Vagina (tissue), 2 donors: ENCODE measurements around the gene ANAPC5.

Source experiments
- POLR2AphosphoS5 ChIP-seq, 2 donors: sonication (generic); formaldehyde crosslinking; IDR thresholded peaks; one replicate each; pipeline ENCODE4 v1.9.0; 2017; ENCODE audit warnings: antibody characterized with exemption in 2 of 2, mild to moderate bottlenecking in 2 of 2, low read depth in 1 of 2; ENCODE audit not compliant: insufficient read depth in 1 of 2
- TF ChIP-seq, protein P1 (sequence below), 3 experiments: fragments of 450-650 bp in 2 of 3; fragments of 200-600 bp in 1 of 3; sonication (generic) in 1 of 3; IDR thresholded peaks; one replicate each; pipeline ENCODE4 v1.5.1; 2017 to 2019; ENCODE audit warnings: antibody characterized with exemption in 3 of 3, mild to moderate bottlenecking in 2 of 3, moderate library complexity in 2 of 3

DNA sequence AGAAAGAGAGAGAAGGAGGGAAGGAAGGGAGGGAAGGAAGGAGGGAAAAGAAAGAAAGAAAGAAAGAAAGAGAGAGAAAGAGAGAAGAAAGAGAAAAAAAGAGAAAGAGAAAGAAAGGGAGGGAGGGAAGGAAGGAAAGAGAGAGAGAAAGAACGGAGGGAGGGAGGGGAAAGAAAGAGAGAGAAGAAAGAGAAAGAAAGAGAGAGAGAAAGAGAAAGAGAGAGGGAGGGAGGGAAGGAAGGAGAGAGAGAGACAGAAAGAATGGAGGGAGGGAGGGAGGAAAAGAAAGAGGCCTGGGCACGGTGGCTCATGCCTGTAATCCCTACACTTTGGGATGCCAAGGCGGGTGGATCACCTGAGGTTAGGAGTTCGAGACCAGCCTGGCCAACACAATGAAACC is 5.1 kb upstream of the ANAPC5 start:
- TF ChIP-seq, protein P1, sequence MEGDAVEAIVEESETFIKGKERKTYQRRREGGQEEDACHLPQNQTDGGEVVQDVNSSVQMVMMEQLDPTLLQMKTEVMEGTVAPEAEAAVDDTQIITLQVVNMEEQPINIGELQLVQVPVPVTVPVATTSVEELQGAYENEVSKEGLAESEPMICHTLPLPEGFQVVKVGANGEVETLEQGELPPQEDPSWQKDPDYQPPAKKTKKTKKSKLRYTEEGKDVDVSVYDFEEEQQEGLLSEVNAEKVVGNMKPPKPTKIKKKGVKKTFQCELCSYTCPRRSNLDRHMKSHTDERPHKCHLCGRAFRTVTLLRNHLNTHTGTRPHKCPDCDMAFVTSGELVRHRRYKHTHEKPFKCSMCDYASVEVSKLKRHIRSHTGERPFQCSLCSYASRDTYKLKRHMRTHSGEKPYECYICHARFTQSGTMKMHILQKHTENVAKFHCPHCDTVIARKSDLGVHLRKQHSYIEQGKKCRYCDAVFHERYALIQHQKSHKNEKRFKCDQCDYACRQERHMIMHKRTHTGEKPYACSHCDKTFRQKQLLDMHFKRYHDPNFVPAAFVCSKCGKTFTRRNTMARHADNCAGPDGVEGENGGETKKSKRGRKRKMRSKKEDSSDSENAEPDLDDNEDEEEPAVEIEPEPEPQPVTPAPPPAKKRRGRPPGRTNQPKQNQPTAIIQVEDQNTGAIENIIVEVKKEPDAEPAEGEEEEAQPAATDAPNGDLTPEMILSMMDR (IDR thresholded peaks at IDR 0.05), result no peak
- TF ChIP-seq POLR2AphosphoS5 (IDR thresholded peaks at IDR 0.05; ENCODE audit: insufficient read depth in 1 of 2, low read depth in 1 of 2), result no peak
